SU-DHL-6 (cell line): ENCODE measurements around the gene TPH2.
A peak's percentile ranks its signal among the peaks of the same experiment; 100 is the strongest.

Experiments
- H2AFZ ChIP-seq: fragments of 200-600 bp; sonication (generic); 2 replicates; pipeline ENCODE4 v1.6.1; 2014; ENCODE audit warnings: low read depth, mild to moderate bottlenecking, moderate library complexity, mixed read lengths, antibody characterized with exemption, low read length; ENCODE audit not compliant: severe bottlenecking
- H3F3A ChIP-seq: fragments of 200-600 bp; shearing (Covaris generic); 2 replicates; pipeline ENCODE4 v1.6.0; 2016; ENCODE audit warnings: antibody characterized with exemption, mild to moderate bottlenecking; ENCODE audit not compliant: insufficient read depth
- H3K27ac ChIP-seq: fragments of 200-600 bp; sonication (generic); 2 replicates; pipeline ENCODE4 v1.5.1; 2016; ENCODE audit warnings: low read depth, mild to moderate bottlenecking, low read length, moderate library complexity, mixed read lengths
- H3K27me3 ChIP-seq: fragments of 200-600 bp; sonication (generic), shearing (Covaris generic); 2 replicates; pipeline ENCODE4 v1.6.0; 2014; ENCODE audit warnings: mild to moderate bottlenecking, low read length
- H3K36me3 ChIP-seq: fragments of 200-600 bp; sonication (generic); 2 replicates; pipeline ENCODE4 v1.6.1; 2014; ENCODE audit warnings: mild to moderate bottlenecking, low read length, mixed read lengths
- H3K4me2 ChIP-seq: fragments of 300-600, 200-600 bp; shearing (Covaris generic), sonication (generic); 2 replicates; pipeline ENCODE4 v1.6.0; 2014; ENCODE audit warnings: low read length, low read depth, mild to moderate bottlenecking; ENCODE audit not compliant: poor library complexity, severe bottlenecking
- H3K4me3 ChIP-seq: fragments of 200-600 bp; sonication (generic); 2 replicates; pipeline ENCODE4 v1.5.1; 2014; ENCODE audit warnings: antibody characterized with exemption, low read length, mild to moderate bottlenecking, mixed read lengths; ENCODE audit not compliant: insufficient read depth, poor library complexity, severe bottlenecking
- H3K79me2 ChIP-seq: fragments of 200-600 bp; sonication (generic); 2 replicates; pipeline ENCODE4 v1.6.1; 2014; ENCODE audit warnings: mild to moderate bottlenecking, low read length, moderate library complexity; ENCODE audit not compliant: insufficient read depth
- H3K9ac ChIP-seq: fragments of 200-600 bp; sonication (generic); 2 replicates; pipeline ENCODE4 v1.7.0; 2014; ENCODE audit warnings: mild to moderate bottlenecking, low read length
- H3K9me2 ChIP-seq: fragments of 200-600 bp; sonication (generic); replicated peaks from 2 replicates; pipeline ENCODE4 v1.6.1; 2014; ENCODE audit warnings: low read length; ENCODE audit not compliant: insufficient read depth
- H3K9me3 ChIP-seq: fragments of 200-600 bp; sonication (generic); 2 replicates; pipeline ENCODE4 v1.6.1; 2014; ENCODE audit warnings: low read length, mixed read lengths; ENCODE audit not compliant: insufficient read depth
- H4K20me1 ChIP-seq: fragments of 200-600 bp; sonication (generic); 2 replicates; pipeline ENCODE4 v1.6.1; 2014; ENCODE audit warnings: low read depth, mild to moderate bottlenecking, antibody characterized with exemption, low read length, moderate library complexity, mixed read lengths
- EZH2phosphoT487 ChIP-seq: fragments of 200-600 bp; sonication (generic), shearing (Covaris generic); conservative IDR thresholded peaks from 2 replicates; pipeline ENCODE4 v1.6.1; 2018; ENCODE audit warnings: mild to moderate bottlenecking, antibody characterized with exemption, low read length, moderate library complexity, mixed read lengths
- TF ChIP-seq, protein P1 (sequence below): fragments of 200-600 bp; sonication (generic); IDR thresholded peaks from one replicate; pipeline ENCODE4 v1.5.1; 2017; ENCODE audit warnings: antibody characterized with exemption, mild to moderate bottlenecking, low read length, moderate library complexity; ENCODE audit not compliant: insufficient read depth, poor library complexity, severe bottlenecking

The TPH2 gene

DNA sequence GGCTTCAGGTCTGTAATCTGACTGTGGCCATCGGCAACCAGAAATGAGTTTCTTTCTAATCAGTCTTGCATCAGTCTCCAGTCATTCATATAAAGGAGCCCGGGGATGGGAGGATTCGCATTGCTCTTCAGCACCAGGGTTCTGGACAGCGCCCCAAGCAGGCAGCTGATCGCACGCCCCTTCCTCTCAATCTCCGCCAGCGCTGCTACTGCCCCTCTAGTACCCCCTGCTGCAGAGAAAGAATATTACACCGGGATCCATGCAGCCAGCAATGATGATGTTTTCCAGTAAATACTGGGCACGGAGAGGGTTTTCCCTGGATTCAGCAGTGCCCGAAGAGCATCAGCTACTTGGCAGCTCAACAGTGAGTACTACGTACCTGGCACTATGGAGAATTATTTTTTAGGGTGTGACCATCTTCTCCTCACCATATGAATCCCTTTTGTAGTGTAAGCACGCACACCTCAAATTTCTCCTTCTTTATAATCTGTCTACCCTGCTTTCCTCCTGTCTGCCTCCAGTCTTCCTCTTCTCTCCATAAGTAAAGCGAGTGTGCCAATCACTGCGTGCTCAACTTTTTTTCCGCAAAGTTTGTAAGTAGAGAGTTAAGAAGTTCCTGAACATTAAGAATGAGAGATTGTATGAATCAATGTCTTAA lies at the start of gene TPH2:
Gene TPH2, plus strand, starts transcription at position 118 of the 658 bp plus-strand sequence. Its CDS starts 142 bp downstream, at position 260.
- Histone ChIP-seq H3K9ac (no peak within 1 kb of the TSS), H3F3A (no peaks in the 10 kb centered on the region), H3K27me3 (no peaks in the 10 kb centered on the region), H3K27ac (no peak within 1 kb of the TSS), H3K9me2 (no peaks in the 10 kb centered on the region), H3K4me3 (no peak within 1 kb of the TSS), H3K36me3 (no peaks in the 10 kb centered on the region), H3K4me2 (no peak within 1 kb of the TSS), H2AFZ (no peak within 1 kb of the TSS), H3K9me3 (no peaks in the 10 kb centered on the region), H3K79me2 (no peaks in the 10 kb centered on the region), H4K20me1 (no peaks in the 10 kb centered on the region)
- TF ChIP-seq EZH2phosphoT487: no peak
- TF ChIP-seq, protein P1, sequence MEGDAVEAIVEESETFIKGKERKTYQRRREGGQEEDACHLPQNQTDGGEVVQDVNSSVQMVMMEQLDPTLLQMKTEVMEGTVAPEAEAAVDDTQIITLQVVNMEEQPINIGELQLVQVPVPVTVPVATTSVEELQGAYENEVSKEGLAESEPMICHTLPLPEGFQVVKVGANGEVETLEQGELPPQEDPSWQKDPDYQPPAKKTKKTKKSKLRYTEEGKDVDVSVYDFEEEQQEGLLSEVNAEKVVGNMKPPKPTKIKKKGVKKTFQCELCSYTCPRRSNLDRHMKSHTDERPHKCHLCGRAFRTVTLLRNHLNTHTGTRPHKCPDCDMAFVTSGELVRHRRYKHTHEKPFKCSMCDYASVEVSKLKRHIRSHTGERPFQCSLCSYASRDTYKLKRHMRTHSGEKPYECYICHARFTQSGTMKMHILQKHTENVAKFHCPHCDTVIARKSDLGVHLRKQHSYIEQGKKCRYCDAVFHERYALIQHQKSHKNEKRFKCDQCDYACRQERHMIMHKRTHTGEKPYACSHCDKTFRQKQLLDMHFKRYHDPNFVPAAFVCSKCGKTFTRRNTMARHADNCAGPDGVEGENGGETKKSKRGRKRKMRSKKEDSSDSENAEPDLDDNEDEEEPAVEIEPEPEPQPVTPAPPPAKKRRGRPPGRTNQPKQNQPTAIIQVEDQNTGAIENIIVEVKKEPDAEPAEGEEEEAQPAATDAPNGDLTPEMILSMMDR: peak; percentile 65

DNA sequence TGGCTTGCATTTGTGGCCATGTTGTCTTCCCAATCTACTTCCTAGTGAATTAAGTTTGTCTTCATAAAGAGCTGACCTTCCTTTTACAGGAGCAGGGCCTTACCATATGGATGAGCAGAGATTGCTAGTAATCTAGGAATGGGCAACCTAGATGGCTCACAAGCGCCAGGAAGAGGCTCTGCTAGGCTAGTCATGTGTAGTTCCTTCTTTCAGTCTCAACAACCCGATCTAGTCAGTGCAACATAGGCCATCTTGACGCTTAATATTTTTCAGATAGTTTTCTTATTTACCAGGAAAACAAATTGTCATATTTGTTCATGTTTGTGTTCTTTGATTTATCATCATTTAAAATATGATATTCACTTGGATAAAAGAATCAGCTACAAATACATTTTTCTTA lies 48.2 kb upstream of the TPH2 start:
- TF ChIP-seq, protein P1: no peak
- no peak for TF ChIP-seq EZH2phosphoT487
- H3K79me2 ChIP-seq: no peaks in the 10 kb centered on the region
- no peak overlapping the region for H3K4me2 ChIP-seq
- H4K20me1 ChIP-seq: no peaks in the 10 kb centered on the region
- H3K27ac ChIP-seq: no peak overlapping the region
- no peak overlapping the region for H3K9ac ChIP-seq
- no peaks in the 10 kb centered on the region for H3K9me3 ChIP-seq
- no peak overlapping the region for H3K4me3 ChIP-seq
- H3K27me3 ChIP-seq: no peaks in the 10 kb centered on the region
- H3K9me2 ChIP-seq: no peaks in the 10 kb centered on the region
- H3F3A ChIP-seq: no peaks in the 10 kb centered on the region
- no peak overlapping the region for H2AFZ ChIP-seq
- H3K36me3 ChIP-seq: no peaks in the 10 kb centered on the region

DNA sequence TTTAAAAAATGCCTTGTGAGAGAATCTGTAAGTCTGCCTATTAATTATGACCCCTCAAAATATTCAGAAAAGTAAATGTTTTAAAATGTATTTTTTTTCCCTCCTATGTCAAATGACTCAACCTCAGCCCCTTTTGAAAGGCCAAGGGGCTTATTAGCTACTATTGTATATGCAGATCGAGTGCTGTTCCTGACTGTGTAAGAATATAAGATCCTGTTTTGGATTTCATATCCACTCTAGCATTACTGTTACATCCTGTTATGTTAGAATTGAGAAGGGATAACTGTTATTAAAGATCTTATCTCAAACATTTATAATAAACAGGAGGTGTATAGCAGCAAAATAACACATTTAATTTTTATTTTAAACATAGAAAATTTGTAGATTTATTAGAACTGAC lies 46.6 kb upstream of the TPH2 start:
- TF ChIP-seq, protein P1: no peak
- TF ChIP-seq EZH2phosphoT487: no peak
- Histone ChIP-seq H3K4me2 (no peak overlapping the region), H3K9me2 (no peaks in the 10 kb centered on the region), H2AFZ (no peak overlapping the region), H3K79me2 (no peaks in the 10 kb centered on the region), H3K9me3 (no peaks in the 10 kb centered on the region), H3K36me3 (0 out of 2 replicates have a peak, but pooled peaks cover under 1% of the 10 kb centered on the region), H4K20me1 (no peaks in the 10 kb centered on the region), H3K4me3 (no peak overlapping the region), H3K9ac (no peak overlapping the region), H3K27me3 (no peaks in the 10 kb centered on the region), H3K27ac (no peak overlapping the region), H3F3A (no peaks in the 10 kb centered on the region)
